ENCODE results near the gene NDRG2. TPM values are rescaled to one million over a fixed set of nuclear protein-coding genes. Genes with fewer than 3 reads are reported as not detected.
A peak's percentile ranks its signal among the peaks of the same experiment; 100 is the strongest.

Gene NDRG2
- total and polyA plus RNA-seq, 2 donors (not counting 1 experiment from before 2014, with no cell fraction given) = 0.32 to 0.50 TPM

DNA sequence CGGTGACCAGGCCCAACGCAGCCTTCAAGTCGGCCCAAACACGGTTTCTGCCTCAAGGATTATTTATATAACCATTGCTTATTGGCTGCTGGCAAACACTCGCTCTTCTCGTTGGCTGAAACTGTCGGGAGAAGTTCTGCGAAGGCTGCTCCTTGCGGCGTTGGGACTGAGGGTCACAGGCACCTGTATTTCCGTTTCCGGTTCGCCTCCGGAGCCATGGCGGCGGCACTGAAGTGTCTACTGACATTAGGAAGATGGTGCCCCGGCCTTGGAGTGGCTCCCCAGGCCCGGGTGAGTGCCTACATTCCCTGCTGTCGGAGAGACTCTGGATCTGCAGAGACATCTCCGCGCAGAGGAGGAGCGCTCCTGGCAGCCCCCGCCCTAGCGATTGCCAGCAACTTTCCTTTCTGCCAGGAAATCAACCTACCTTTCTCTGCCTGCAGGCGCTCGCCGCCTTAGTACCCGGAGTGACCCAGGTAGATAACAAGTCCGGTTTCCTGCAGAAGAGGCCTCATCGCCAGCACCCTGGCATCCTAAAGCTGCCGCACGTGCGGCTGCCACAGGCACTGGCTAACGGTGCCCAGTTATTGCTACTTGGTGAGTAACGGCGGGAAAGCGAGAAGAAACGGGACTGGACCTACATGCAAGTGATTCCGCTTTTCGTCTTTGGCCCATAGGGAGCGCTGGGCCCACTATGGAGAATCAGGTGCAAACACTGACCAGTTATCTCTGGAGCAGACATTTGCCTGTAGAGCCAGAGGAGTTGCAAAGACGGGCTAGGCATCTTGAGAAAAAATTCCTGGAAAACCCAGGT, 34.9 kb downstream of the NDRG2 start, which contains the start of gene METTL17:
Gene METTL17 (plus strand): TSS at position 194 of the 814 bp plus-strand sequence. CDS start 23 bp downstream, at position 217.
- H3K36me3 ChIP-seq (ENCODE audit: control insufficient read depth, insufficient read depth, low read length) = peaks cover 7% of the 10 kb centered on the region
- no peaks in the 10 kb centered on the region for H3K27me3 ChIP-seq (ENCODE audit: control insufficient read depth, insufficient read depth, low read length)
- peak within 1 kb of the TSS; percentile 75 to 95 (median 94) for H3K4me3 ChIP-seq (replicated peaks in 1 of 4; ENCODE audit: control extremely low read depth in 1 of 4, insufficient read depth in 1 of 4, low read depth in 3 of 4, low read length in 4 of 4)
- peak within 1 kb of the TSS; percentile 85 for H2AFZ ChIP-seq (ENCODE audit: low read length)
- H4K20me1 ChIP-seq (ENCODE audit: control insufficient read depth, extremely low read depth, insufficient read depth, low read length) = no peaks in the 10 kb centered on the region
- H3K4me2 ChIP-seq (ENCODE audit: extremely low read depth, insufficient read depth, low read length) = peak within 1 kb of the TSS; percentile 90
- peaks cover 6% of the 10 kb centered on the region for H3K4me1 ChIP-seq (ENCODE audit: control insufficient read depth, extremely low read depth, insufficient read depth, low read length)
- peak within 1 kb of the TSS; percentile 62 for H3K27ac ChIP-seq (ENCODE audit: insufficient read depth, low read length)
- TF ChIP-seq EZH2 (IDR thresholded peaks at IDR 0.05; ENCODE audit: low read length, missing control alignments) = no peak
- TF ChIP-seq, protein P1, sequence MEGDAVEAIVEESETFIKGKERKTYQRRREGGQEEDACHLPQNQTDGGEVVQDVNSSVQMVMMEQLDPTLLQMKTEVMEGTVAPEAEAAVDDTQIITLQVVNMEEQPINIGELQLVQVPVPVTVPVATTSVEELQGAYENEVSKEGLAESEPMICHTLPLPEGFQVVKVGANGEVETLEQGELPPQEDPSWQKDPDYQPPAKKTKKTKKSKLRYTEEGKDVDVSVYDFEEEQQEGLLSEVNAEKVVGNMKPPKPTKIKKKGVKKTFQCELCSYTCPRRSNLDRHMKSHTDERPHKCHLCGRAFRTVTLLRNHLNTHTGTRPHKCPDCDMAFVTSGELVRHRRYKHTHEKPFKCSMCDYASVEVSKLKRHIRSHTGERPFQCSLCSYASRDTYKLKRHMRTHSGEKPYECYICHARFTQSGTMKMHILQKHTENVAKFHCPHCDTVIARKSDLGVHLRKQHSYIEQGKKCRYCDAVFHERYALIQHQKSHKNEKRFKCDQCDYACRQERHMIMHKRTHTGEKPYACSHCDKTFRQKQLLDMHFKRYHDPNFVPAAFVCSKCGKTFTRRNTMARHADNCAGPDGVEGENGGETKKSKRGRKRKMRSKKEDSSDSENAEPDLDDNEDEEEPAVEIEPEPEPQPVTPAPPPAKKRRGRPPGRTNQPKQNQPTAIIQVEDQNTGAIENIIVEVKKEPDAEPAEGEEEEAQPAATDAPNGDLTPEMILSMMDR (conservative IDR thresholded peaks at IDR 0.05 in 1 of 2, IDR thresholded peaks at IDR 0.05 in 1 of 2; ENCODE audit: low read depth in 1 of 2, low read length in 2 of 2) = peak; percentile 31 to 34
- H3K79me2 ChIP-seq (ENCODE audit: control insufficient read depth, insufficient read depth, low read length) = peaks cover 19% of the 10 kb centered on the region
- DNase-seq (ENCODE audit: low read depth in 2 of 2) = peak; percentile 98
- no peaks in the 10 kb centered on the region for H3K9me3 ChIP-seq (ENCODE audit: control insufficient read depth, insufficient read depth, low read depth, low read length)
- H3K9ac ChIP-seq (ENCODE audit: insufficient read depth, low read length) = peak within 1 kb of the TSS; percentile 56

DNA sequence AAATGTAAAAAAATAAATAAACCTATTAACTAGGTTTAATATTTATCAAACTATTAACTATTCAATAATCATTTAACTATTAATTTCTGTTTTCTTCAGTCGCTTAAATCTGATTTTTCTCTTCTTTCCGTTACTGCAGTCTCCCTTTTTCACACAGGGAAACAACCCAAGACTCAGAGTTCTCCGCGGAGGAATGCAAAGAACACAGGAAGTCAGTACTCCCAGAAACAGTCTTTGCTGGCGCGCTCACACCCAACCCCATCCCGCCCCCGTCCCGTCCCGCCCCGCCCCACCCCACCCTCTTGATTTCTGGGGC, 35.4 kb downstream of the NDRG2 start:
- H3K4me3 ChIP-seq (replicated peaks in 1 of 4; ENCODE audit: control extremely low read depth in 1 of 4, insufficient read depth in 1 of 4, low read depth in 3 of 4, low read length in 4 of 4) = peak overlapping the region in 3 of 4 experiments; percentile 12 to 94 (median 64)
- peaks cover 19% of the 10 kb centered on the region for H3K79me2 ChIP-seq (ENCODE audit: control insufficient read depth, insufficient read depth, low read length)
- H3K27me3 ChIP-seq (ENCODE audit: control insufficient read depth, insufficient read depth, low read length) = no peaks in the 10 kb centered on the region
- H3K4me2 ChIP-seq (ENCODE audit: extremely low read depth, insufficient read depth, low read length) = peak overlapping the region; percentile 34
- no peaks in the 10 kb centered on the region for H4K20me1 ChIP-seq (ENCODE audit: control insufficient read depth, extremely low read depth, insufficient read depth, low read length)
- peaks cover 4% of the 10 kb centered on the region for H3K36me3 ChIP-seq (ENCODE audit: control insufficient read depth, insufficient read depth, low read length)
- peak overlapping the region; percentile 34 for H3K9ac ChIP-seq (ENCODE audit: insufficient read depth, low read length)
- H2AFZ ChIP-seq (ENCODE audit: low read length) = peak overlapping the region; percentile 43
- H3K9me3 ChIP-seq (ENCODE audit: control insufficient read depth, insufficient read depth, low read depth, low read length) = no peaks in the 10 kb centered on the region
- TF ChIP-seq, protein P1 (conservative IDR thresholded peaks at IDR 0.05 in 1 of 2, IDR thresholded peaks at IDR 0.05 in 1 of 2; ENCODE audit: low read depth in 1 of 2, low read length in 2 of 2) = no peak
- no peak for TF ChIP-seq EZH2 (IDR thresholded peaks at IDR 0.05; ENCODE audit: low read length, missing control alignments)
- DNase-seq (ENCODE audit: low read depth in 2 of 2) = no peak
- peak overlapping the region; percentile 59 for H3K27ac ChIP-seq (ENCODE audit: insufficient read depth, low read length)
- peaks cover 6% of the 10 kb centered on the region for H3K4me1 ChIP-seq (ENCODE audit: control insufficient read depth, extremely low read depth, insufficient read depth, low read length)

DNA sequence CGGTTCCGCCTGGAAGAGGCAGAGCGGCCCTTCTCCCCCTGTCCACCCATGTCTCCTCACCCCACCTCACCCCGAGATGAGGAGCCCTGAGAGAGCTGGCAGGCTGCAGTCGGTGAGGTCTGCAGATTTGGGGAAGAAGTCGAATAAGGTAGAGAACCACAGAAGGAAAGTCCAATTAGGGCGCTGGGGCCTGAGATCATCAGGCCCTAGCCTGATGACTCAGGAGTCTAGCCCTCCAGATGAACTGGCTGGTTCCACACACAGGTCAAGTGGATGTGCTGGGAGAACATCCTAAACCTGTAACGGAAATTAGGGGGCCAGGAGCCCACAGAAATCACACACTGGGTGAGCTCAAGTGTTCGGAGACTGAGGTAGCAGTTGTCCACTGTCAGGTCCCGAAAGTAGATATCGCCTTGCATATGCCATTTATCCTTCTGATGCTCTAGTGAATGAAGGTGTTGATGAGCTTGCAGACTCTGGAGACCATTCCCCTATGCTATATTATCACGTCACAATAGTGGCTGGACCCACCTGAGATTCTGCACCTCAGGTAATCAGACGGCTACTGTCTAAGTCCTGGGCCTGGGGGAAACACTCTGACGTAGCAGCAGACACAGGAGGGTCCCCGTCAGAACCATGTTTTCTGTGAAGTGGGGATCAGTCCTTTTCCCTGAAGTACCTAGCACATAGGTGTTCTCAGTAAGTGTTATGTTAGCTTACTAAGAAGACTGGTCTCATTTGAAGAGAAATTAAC, 36.0 kb downstream of the NDRG2 start:
- H3K36me3 ChIP-seq (ENCODE audit: control insufficient read depth, insufficient read depth, low read length) = peaks cover 4% of the 10 kb centered on the region
- peak overlapping the region; percentile 34 for H3K4me2 ChIP-seq (ENCODE audit: extremely low read depth, insufficient read depth, low read length)
- no peaks in the 10 kb centered on the region for H4K20me1 ChIP-seq (ENCODE audit: control insufficient read depth, extremely low read depth, insufficient read depth, low read length)
- peaks cover 19% of the 10 kb centered on the region for H3K79me2 ChIP-seq (ENCODE audit: control insufficient read depth, insufficient read depth, low read length)
- TF ChIP-seq, protein P1 (conservative IDR thresholded peaks at IDR 0.05 in 1 of 2, IDR thresholded peaks at IDR 0.05 in 1 of 2; ENCODE audit: low read depth in 1 of 2, low read length in 2 of 2) = no peak
- no peak for TF ChIP-seq EZH2 (IDR thresholded peaks at IDR 0.05; ENCODE audit: low read length, missing control alignments)
- H2AFZ ChIP-seq (ENCODE audit: low read length) = no peak overlapping the region
- no peak overlapping the region for H3K9ac ChIP-seq (ENCODE audit: insufficient read depth, low read length)
- H3K4me1 ChIP-seq (ENCODE audit: control insufficient read depth, extremely low read depth, insufficient read depth, low read length) = peaks cover 6% of the 10 kb centered on the region
- peak overlapping the region in 3 of 4 experiments; percentile 12 to 94 (median 64) for H3K4me3 ChIP-seq (replicated peaks in 1 of 4; ENCODE audit: control extremely low read depth in 1 of 4, insufficient read depth in 1 of 4, low read depth in 3 of 4, low read length in 4 of 4)
- H3K9me3 ChIP-seq (ENCODE audit: control insufficient read depth, insufficient read depth, low read depth, low read length) = no peaks in the 10 kb centered on the region
- peak overlapping the region; percentile 59 for H3K27ac ChIP-seq (ENCODE audit: insufficient read depth, low read length)
- no peaks in the 10 kb centered on the region for H3K27me3 ChIP-seq (ENCODE audit: control insufficient read depth, insufficient read depth, low read length)
- DNase-seq (ENCODE audit: low read depth in 2 of 2) = no peak

Measured in fibroblast of lung (primary cell).